Measurements from ENCODE around the gene GLYATL1B. TPM values are rescaled to one million over a fixed set of nuclear protein-coding genes. Genes with fewer than 3 reads are reported as not detected.

GLYATL1B gene
- total and polyA plus RNA-seq, 5 donors: not detected

Other genes with a start within 250 kb of the GLYATL1B start
- gene GLYATL2, start 241.6 kb upstream of the GLYATL1B start, total RNA-seq: under 1 TPM in 3 of 4 donors, not detected in 1; 0.26 to 0.47 (median 0.40) TPM
- 0.16 TPM for gene GLYATL2, start 241.6 kb upstream of the GLYATL1B start, polyA plus RNA-seq
- gene GLYATL1, start 146.8 kb upstream of the GLYATL1B start, total RNA-seq: not detected
- gene GLYATL1, start 146.8 kb upstream of the GLYATL1B start, polyA plus RNA-seq: not detected
- 1 to 10 TPM in 1 of 4 donors, under 1 TPM in 2, not detected in 1; 0.17 to 2.5 (median 0.91) TPM for gene FAM111B, start 20.9 kb downstream of the GLYATL1B start, total RNA-seq
- gene FAM111B, start 20.9 kb downstream of the GLYATL1B start, polyA plus RNA-seq: 0.05 TPM
- gene FAM111A, start 56.5 kb downstream of the GLYATL1B start, total RNA-seq: 10 to 100 TPM in 3 of 4 donors, 1 to 10 TPM in 1; 9.1 to 12.2 (median 10.5) TPM
- gene FAM111A, start 56.5 kb downstream of the GLYATL1B start, polyA plus RNA-seq: 7.0 TPM
- 1 to 10 TPM; 1.6 to 3.4 (median 1.7) TPM for gene DTX4, start 85.8 kb downstream of the GLYATL1B start, total RNA-seq
- 0.70 TPM for gene DTX4, start 85.8 kb downstream of the GLYATL1B start, polyA plus RNA-seq
- 10 to 100 TPM; 13.5 to 20.9 (median 18.9) TPM for gene MPEG1, start 126.6 kb downstream of the GLYATL1B start, total RNA-seq
- 1.9 TPM for gene MPEG1, start 126.6 kb downstream of the GLYATL1B start, polyA plus RNA-seq

Measured in right cardiac atrium (tissue), 5 donors.